Measurements from ENCODE around the gene UROC1.

DNA sequence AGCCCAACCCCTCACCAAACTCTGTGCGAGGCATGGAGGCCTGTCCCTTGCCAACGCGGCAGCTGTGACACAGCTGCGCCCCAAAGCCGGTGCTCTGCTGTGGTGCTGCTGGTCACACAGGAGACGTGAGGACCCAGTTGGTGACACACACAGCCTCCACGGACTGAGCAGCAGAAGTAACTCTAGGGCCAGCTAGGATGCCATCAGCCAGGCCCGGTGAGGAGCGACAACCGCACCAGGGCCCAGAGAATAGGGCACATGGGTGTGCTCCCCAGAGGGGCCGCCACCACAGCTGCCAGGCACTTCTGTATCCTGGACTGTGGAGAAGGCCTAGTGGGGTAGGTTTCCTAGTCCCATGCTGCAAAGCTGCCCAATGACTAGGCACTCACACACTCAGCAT lies 52.6 kb downstream of the UROC1 start:
- TF ChIP-seq, protein P1, sequence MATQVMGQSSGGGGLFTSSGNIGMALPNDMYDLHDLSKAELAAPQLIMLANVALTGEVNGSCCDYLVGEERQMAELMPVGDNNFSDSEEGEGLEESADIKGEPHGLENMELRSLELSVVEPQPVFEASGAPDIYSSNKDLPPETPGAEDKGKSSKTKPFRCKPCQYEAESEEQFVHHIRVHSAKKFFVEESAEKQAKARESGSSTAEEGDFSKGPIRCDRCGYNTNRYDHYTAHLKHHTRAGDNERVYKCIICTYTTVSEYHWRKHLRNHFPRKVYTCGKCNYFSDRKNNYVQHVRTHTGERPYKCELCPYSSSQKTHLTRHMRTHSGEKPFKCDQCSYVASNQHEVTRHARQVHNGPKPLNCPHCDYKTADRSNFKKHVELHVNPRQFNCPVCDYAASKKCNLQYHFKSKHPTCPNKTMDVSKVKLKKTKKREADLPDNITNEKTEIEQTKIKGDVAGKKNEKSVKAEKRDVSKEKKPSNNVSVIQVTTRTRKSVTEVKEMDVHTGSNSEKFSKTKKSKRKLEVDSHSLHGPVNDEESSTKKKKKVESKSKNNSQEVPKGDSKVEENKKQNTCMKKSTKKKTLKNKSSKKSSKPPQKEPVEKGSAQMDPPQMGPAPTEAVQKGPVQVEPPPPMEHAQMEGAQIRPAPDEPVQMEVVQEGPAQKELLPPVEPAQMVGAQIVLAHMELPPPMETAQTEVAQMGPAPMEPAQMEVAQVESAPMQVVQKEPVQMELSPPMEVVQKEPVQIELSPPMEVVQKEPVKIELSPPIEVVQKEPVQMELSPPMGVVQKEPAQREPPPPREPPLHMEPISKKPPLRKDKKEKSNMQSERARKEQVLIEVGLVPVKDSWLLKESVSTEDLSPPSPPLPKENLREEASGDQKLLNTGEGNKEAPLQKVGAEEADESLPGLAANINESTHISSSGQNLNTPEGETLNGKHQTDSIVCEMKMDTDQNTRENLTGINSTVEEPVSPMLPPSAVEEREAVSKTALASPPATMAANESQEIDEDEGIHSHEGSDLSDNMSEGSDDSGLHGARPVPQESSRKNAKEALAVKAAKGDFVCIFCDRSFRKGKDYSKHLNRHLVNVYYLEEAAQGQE (IDR thresholded peaks at IDR 0.05; ENCODE audit: insufficient replicate concordance, low read depth): no peak
- TF ChIP-seq, protein P2, sequence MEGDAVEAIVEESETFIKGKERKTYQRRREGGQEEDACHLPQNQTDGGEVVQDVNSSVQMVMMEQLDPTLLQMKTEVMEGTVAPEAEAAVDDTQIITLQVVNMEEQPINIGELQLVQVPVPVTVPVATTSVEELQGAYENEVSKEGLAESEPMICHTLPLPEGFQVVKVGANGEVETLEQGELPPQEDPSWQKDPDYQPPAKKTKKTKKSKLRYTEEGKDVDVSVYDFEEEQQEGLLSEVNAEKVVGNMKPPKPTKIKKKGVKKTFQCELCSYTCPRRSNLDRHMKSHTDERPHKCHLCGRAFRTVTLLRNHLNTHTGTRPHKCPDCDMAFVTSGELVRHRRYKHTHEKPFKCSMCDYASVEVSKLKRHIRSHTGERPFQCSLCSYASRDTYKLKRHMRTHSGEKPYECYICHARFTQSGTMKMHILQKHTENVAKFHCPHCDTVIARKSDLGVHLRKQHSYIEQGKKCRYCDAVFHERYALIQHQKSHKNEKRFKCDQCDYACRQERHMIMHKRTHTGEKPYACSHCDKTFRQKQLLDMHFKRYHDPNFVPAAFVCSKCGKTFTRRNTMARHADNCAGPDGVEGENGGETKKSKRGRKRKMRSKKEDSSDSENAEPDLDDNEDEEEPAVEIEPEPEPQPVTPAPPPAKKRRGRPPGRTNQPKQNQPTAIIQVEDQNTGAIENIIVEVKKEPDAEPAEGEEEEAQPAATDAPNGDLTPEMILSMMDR (IDR thresholded peaks at IDR 0.05; ENCODE audit: insufficient read depth, low read length): no peak
- TF ChIP-seq GABPA (IDR thresholded peaks at IDR 0.05; ENCODE audit: low read depth): no peak
- no peak for TF ChIP-seq POLR2AphosphoS5 (IDR thresholded peaks at IDR 0.05; ENCODE audit: low read depth)

All from HL-60 (cell line).